Measurements from ENCODE around the gene SCGB1D4.
"Not testable (repeated sequence)": the region's sequence is repeated elsewhere in the genome, so short reads cannot be mapped to it uniquely, and the experiment has no call there.

Gene SCGB1D4, protein sequence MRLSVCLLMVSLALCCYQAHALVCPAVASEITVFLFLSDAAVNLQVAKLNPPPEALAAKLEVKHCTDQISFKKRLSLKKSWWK

DNA sequence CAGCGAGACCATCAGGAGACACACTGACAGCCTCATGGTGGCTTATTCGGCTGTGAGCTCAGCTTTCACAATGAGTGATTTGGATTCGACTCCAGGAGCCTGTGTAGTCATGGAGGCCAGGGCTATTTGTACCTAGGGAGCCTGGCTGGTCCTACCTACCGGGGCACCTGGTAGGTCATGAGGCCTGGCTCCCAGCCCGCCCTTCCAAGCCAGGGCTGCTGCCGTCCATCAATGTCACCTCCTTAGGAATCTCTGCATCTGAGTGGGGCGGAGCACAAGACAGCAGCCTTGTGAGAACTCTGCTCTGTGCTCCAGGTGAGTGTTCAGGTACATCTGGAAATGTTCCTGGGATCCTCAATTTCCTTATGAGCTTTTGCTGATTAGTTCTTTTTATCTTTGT lies at the start of gene SCGB1D4:
SCGB1D4 (minus strand) TSS at position 101 of the 400 bp plus-strand sequence; CDS start at position 36, 65 bp downstream.
- no peak for DNase-seq

DNA sequence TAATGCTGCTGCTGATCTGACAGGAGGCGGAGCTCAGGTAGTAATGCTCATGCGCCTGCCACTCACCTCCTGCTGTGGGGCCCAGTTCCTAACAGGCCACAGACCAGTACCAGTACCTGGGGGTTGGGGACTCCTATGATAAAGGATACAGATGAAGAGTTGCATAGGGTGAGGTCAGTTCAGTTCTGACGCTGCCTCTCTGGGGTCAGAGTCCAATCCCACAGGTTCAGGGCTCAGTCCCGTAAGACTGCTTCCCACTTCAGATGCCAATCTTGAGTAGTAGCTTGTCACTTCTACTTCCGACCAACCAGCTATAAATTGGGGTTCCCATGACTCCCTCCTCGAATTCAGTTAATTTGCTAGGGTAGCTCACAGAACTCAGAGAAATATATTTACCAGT lies 47.0 kb upstream of the SCGB1D4 start:
- DNase-seq, result no peak

DNA sequence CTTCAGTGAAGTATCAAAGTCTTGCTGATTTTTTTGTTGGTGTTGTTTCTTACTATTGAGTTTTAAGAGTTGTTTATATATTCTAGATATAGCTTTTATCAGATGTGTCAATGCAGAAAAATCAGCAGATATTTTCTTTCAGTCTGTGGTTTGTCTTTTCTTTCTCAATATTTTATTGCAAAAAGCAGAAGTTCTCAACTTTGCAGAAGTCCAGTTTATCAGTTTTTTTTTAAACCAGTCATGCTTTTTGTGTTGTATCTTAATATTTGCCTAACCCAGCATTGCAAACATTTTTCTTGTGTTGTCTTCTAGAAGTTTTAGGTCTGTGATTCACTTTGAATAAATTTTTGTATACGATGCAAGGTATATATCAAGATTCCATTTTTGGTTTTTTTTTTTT lies 45.3 kb upstream of the SCGB1D4 start:
- no peak for DNase-seq

DNA sequence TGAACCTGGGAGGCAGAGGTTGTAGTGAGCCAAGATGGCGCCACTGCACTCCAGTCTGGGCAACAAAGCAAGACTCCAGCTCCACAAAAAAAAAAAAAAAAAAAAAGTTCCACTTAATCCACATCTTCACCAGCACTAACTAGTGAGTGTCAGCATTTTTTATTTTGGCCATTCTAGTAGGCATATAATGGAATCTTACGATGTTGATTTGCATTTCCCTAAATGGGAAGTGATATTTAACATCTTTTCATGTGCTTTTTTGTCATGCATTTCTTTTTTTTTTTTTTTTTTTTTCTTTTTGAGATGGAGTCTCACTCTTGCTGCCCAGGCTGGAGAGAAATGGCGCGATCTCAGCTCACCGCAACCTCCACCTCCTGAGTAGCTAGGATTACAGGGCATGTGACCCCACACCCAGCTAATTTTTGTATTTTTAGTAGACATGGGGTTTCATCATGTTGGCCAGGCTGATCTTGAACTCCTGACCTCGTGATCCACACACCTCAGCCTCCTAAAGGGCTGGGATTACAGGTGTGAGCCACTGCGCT lies 44.8 kb upstream of the SCGB1D4 start:
- not testable (repeated sequence) for DNase-seq

DNA sequence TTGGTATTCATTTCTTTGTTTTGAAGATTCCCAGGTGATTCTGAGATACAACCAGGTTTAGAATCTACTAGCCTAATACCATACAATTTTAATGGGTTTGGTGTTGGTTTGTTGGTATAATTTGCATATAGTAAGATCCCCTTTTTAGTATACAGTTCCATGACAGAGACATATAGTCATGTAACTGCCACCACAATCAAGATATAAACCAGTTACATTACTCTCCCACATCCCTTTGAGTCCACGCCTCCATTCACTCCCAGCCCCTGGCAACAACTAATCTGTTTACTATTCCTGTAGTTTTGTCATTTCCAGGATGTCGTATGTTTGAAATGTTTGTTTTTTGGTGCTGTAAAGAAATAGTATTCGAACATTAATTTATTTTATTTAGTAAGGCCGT lies 42.7 kb upstream of the SCGB1D4 start:
- no peak for DNase-seq

DNA sequence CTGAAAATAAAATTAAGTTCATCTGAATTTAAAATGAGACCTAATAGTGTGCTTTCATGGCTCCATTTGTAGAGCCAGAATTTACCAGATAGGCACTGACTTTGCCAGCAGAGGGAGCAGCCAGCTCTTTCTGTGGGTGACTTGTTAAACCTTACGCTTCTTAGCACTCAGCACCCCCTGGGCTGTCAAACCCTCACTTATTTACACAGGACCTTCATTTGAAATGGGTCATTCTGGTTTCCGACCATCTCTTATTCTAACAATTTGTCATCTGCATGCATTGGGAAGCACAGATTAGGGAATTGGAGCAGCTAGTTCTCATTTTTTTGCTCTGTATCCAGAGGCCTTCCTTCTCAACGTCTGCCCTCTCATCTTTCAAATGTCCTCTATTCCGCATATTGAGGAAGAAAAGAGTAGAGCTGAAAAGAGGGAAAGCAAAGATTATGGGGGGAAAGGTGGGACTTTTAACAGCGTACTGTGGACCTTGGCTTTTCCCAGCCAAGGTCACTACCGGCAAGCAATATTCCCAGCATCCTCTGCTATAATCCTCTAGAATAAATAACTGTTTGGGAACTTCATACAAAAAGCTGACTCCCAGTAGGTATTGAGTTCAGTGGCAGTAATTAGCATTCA lies 41.5 kb upstream of the SCGB1D4 start:
- no peak for DNase-seq

DNA sequence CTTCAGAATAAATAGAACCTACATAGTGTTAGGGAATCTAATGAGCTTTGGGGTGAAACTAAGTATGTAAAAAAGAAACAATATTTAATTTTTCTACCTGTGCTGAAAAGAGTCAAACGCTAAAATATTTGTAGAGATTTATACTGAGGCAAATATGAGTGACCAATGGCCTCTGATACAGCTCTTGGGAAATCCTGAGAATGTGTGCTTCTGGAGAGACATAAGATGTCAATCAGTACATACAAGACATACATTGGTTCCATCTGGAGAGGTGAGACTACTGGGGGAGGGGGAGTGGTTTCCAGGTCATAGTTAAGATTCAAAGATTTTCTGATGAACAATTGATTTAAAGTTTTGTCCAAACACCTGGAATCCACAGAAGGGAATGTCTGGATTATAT lies 39.3 kb upstream of the SCGB1D4 start:
- no peak for DNase-seq

DNA sequence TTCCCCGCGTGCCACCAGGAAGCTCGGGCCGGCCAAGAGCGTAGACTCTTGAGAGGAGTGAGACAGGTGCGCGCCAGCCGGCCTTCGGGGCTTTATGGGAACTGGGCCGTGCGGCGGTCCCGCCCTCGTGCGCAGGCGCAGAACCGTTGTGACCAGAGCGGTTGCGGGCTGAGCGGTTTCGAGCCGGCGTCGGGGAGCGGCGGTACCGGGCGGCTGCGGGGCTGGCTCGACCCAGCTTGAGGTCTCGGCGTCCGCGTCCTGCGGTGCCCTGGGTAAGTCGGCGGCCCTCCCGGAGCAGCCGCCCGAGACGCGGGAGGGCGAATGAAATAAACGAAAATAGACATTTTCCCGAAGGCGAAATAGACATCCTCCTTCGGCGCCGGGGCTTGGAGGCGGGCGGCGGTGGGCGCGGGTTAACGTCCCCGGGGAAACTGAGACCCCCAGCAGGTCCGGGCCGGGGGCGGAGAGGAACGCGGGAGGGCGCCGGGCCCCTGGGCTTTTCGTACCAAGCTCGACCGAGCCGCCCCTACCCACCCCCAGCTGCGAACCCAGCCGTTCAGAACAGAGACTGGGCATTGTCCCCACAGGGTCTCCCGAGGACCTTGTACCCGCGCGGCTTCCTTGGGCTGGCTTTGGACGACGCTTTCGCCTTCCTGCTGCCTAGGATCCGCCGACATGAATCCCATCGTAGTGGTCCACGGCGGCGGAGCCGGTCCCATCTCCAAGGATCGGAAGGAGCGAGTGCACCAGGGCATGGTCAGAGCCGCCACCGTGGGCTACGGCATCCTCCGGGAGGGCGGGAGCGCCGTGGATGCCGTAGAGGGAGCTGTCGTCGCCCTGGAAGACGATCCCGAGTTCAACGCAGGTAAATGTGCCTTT lies 38.7 kb upstream of the SCGB1D4 start, which contains the start of gene ASRGL1:
ASRGL1 (plus strand) TSS at position 146 of the 879 bp plus-strand sequence; CDS start at position 676, 530 bp downstream.
- DNase-seq, result peak; percentile 53

DNA sequence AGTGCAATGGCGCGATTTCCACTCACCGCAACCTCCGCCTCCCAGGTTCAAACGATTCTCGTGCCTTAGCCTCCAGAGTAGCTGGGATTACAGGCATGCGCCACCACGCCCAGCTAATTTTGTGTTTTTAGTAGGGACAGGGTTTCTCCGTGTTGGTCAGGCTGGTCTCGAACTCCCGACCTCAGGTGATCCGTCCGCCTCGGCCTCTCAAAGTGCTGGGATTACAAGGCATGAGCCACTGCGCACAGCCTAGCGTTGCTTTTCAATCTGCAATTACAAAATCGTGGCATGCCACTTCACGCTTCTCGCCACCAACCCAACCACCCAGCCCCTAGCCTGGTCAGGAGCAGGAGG lies 38.1 kb upstream of the SCGB1D4 start:
- not testable (repeated sequence) for DNase-seq

DNA sequence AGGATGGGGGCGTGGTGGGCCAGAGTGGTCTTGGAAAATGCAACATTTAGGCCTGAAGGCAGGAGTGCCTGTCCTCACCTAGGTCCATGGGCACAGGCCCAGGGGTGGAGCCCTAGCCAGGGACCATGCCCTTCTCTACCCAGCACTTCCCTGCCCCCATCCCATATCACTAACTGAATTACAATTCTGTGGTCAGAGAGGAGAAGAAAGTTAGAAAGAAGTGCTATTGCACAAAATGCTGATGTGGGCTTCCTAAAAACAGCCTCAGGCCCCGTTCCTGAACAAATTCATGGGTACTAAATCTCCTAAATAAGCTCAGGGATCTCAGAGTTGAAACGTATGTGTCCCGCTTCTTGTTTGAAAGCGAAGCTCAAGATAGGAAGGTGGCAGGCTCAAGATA lies 34.9 kb upstream of the SCGB1D4 start:
- no peak for DNase-seq

DNA sequence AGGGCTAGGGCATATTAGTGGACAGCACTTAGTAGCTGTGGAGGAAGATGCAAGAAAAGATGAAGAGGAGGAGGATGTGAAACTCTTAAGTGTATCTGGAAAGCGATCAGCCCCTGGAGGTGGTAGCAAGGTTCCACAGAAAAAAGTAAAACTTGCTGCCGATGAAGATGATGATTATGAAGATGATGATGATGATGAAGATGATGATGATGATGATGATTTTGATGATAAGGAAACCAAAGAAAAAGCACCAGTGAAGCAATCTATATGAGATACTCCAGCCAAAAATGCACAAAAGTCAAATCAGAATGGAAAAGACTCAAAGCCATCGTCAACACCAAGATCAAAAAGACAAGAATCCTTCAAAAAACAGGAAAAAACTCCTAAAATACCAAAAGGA lies 32.4 kb upstream of the SCGB1D4 start:
- DNase-seq, result not testable (repeated sequence)

DNA sequence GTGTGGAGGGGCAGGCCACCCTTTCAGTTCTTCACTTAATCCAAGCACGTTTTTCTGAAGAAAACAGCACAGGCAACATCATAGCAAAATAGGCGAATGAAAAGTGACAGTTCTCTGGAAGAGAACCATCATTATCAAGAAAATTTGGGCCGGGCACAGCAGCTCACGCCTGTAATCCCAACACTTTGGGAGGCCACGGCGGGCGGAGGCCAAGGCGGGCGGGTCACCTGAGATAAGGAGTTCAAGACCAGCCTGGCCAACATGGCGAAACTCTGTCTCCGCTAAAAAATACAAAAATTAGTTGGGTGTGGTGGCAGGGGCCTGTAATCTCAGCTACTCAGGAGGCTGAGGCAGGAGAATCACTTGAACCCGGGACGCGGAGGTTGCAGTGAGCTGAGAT lies 28.7 kb upstream of the SCGB1D4 start:
- not testable (repeated sequence) for DNase-seq

DNA sequence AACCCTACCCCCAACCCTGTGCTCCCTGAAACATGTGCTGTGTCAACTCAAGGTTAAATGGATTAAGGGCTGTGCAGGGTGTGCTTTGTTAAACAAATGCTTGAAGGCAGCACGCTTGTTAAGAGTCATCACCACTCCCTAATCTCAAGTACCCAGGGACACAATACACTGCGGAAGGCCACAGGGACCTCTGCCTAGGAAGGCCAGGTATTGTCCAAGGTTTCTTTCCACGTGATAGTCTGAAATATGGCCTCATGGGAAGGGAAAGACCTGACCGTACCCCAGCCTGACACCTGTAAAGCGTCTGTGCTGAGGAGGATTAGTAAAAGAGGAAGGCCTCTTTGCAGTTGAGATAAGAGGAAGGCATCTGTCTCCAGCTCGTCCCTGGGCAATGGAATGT lies 27.8 kb upstream of the SCGB1D4 start:
- not testable (repeated sequence) for DNase-seq

DNA sequence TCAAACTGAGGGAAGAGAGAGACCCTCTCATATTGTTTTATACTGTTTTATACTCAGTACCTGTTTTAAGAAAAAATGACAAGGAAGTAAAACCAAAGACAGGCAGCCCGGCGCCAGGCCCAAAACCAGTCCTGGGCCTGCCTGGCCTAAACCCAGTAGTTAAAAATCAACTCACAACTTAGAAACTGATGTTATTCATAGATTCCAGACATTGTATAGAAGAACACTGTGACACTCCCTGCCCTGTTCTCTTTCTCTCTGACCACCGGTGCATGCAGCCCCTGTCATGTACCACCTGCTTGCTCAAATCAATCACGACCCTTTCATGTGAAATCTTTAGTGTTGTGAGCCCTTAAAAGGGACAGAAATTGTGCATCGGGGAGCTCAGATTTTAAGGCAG lies 26.9 kb upstream of the SCGB1D4 start:
- not testable (repeated sequence) for DNase-seq

DNA sequence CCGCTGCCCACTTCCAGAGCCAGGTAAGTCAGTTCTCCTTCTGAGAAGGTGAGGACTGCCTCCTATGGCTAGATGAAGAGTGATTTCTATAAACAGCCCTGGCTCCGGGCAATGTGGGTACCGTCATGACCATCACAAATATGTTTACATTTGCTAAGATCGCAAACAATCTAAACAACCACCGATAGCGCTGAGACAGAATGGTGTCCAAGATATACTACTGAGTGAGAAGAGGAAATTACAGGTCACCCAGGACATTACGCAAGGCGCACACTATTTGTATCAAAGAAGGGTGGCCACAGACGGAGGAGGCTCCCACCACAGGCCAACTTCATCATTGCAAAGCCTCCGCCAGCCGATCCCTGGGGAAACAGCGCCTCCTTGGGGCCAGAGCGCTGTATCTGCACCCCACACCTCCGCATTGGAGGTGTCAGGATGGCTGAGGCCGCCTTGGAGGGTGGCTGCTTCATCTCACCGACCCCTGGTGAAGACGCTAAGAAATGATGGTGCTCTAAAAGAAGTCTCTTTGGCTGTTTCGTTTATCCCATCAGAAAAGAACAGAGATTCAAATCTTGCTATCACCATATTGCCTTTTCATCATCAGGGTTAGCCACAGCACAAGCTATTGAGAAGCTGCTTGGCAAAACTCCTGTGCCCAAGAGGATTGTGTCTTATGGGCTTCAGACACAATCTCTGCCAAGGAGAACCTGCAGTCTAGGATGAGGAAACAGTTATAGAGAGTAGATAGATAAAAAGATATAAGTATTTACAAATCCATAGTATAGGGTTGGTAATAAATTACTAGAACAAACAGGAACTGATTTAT lies 26.1 kb upstream of the SCGB1D4 start:
- no peak for DNase-seq

DNA sequence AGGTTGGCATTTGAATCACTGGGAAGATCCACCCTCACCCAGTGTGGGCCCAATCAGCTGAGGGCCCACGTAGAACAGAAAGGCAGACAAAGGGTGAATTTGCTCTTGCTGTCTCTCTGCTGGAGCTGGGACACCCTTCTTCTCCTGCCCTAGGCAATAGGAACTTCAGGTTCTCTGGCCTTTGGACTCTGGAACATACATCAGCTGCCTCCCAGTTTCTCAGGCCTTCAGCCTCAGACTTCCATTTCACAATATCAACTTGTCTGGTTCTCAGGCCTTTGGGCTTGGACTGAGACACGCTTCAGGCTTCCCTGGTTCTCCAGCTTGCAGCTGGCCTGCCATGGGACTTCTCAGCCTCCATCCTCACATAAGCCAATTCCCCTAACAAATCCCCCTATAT lies 23.6 kb upstream of the SCGB1D4 start:
- DNase-seq, result no peak

DNA sequence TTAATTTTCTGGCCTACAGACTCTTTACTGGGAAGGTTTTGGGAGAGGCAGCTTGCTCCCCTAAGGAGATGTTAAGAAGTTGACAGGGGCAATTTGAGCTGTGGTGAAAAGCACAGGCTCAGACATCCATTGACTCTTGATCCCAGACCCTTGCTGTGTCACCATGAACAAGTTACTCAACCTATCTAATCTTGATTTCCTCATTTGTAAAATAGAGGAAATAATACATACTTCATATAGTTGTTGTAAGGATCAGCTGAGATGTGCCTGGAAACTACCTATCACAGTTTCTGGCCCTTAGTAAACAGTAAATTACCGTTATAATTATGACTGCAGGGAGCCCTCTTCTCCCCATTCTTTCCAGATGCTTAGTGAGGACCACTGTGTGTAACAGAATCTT lies 16.6 kb upstream of the SCGB1D4 start:
- DNase-seq, result no peak

DNA sequence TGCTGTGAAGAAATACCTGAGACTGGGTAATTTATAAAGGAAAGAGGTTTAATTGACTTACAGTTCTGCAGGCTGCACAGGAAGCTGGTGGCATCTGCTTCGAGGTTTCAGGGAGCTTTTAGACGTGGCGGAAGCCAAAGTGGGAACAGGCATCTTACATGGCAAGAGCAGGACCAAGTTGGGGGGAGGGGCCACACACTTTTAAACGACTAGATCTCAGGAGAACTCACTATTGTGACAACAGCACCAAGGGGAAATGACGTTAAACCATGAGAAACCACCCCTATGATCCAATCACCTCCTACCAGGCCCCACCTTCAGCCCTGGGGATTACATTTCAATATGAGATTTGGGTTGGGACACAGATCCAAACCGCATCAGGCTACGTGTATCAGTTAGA lies 11.1 kb upstream of the SCGB1D4 start:
- DNase-seq, result no peak

DNA sequence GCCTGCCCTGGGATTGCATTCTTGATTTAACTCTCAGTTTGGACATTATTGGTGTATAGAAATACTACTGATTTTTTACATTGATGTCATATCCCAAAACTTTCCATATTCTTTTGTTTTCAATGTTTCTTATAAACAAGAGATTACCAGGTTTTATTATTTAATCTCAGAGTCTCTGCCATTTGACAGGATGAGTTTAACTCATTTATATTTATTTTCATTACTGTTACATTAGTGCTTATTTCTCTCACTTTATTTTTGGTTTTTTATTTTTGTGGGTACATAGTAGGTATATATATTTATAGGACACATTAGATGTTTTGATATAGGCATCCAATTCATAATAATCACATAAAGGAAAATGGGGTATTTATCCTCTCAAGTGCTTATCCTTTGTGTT lies 9.1 kb upstream of the SCGB1D4 start:
- DNase-seq, result no peak

DNA sequence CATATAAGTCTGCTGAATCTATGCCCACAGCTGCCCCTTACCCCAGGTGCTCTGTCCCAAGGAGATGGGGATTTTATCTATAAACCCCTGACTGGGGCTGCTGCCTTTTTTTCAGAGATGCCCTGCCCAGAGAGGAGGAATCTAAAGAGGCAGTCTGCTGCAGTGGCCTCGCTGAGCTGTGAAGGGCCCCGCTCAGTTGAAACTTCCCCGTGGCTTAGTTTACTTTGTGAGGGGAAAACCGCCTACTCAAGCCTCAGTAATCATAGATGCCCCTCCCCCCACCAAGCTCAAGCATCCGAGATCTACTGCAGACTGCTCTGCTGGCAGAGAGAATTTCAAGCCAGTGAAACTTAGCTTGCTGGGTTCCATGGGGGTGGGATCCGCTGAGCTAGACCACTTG lies 7.4 kb upstream of the SCGB1D4 start:
- DNase-seq, result no peak

DNA sequence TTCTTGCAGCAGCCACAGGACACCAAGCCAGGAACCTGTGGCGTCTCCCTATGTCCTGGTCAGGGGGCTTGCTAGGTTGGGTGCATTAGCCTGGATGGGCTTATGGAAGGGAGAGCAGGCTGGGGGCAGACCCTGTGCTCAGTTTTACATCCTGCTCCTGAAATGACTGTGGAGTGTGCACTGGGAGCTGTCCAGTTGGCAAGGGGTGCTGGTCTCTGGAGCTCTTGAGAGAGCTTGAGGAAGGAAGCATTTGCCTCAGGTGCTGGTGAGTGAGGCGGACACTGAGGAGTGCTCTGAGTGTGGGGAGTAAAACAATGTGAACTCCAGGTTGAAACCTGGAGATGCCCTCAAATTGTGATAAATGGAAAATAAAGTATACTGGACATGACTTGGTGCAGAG lies 3.4 kb downstream of the SCGB1D4 start:
- no peak for DNase-seq

DNA sequence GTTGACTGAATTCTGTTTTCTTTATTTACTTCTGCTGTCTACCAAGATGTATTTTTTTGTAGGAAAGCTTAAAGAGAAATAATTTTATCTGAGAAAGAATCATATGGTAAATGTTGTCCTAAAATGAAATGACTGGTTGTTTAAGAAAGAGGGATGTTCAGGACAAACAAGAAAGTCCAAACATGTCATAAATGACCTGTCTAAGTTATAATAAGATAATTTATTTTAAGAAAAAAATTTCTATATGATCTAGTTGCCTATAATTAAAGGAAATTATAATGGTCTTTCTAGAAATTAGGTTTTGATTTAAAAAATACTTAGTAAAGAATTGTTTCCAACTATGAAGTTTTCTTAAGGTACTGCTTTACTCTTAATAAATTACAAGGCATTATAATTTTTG lies 18.4 kb downstream of the SCGB1D4 start:
- no peak for DNase-seq

DNA sequence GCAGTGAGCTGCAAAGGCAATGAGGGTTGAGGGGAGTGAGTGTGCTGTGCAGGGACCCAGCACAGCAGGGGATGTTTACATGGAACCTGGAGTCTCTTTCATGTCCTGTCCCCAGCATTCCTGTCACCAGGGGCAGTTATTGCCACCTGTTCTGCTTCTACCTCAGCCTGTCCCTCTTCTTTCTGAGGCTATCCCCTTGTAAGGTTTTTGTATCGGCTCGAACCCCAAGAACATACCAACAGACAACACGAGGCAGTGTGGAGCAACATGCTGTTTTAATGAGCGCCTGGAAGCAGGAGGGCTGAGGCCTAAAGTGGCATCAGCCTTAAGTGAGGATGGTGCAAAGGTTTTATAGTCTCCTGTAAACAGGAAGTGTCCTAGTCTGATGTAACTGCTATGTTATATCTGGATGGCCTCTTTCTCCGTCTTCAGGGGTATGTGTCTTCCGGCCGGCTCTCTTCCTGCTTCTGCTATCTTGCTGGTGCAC lies 25.0 kb downstream of the SCGB1D4 start:
- no peak for DNase-seq

Measured in NCI-H226 (cell line).